NCI-H128 (cell line): ENCODE results near the gene AGAP1.

ENCODE experiments used
- DNase-seq: peaks from one replicate; lab custom pipeline; 2025; ENCODE audit not compliant: unreplicated experiment; lab: John Stamatoyannopoulos, UW

Gene AGAP1

GRCh38 chr2:236010920-236011685, 517.3 kb downstream of the AGAP1 start:
- DNase-seq, result no peak

GRCh38 chr2:236012155-236012554, 518.3 kb downstream of the AGAP1 start:
- no peak for DNase-seq

- DNase-seq, result no peak
These were observed 520.7 kb downstream of the AGAP1 start for GRCh38 chr2:236014408-236015131.

- no peak for DNase-seq
These were observed 521.3 kb downstream of the AGAP1 start for GRCh38 chr2:236015171-236015570.

GRCh38 chr2:236016496-236016895, 522.7 kb downstream of the AGAP1 start:
- DNase-seq, result no peak

- no peak for DNase-seq
These were observed 523.6 kb downstream of the AGAP1 start for GRCh38 chr2:236017446-236017845.

GRCh38 chr2:236019434-236019833, 525.6 kb downstream of the AGAP1 start:
- DNase-seq, result no peak

GRCh38 chr2:236021499-236022057, 527.7 kb downstream of the AGAP1 start:
- no peak for DNase-seq

- DNase-seq, result no peak
These were observed 528.3 kb downstream of the AGAP1 start for GRCh38 chr2:236022128-236022527.

GRCh38 chr2:236025892-236026291, 532.0 kb downstream of the AGAP1 start:
- DNase-seq, result no peak

- DNase-seq, result no peak
These were observed 533.0 kb downstream of the AGAP1 start for GRCh38 chr2:236026841-236027240.

- DNase-seq, result no peak
These were observed 534.2 kb downstream of the AGAP1 start for GRCh38 chr2:236028066-236028465.

GRCh38 chr2:236033462-236033861, 539.6 kb downstream of the AGAP1 start:
- no peak for DNase-seq

GRCh38 chr2:236034974-236035373, 541.1 kb downstream of the AGAP1 start:
- DNase-seq, result no peak

- no peak for DNase-seq
These were observed 542.2 kb downstream of the AGAP1 start for GRCh38 chr2:236036045-236036444.

GRCh38 chr2:236038096-236038495, 544.3 kb downstream of the AGAP1 start:
- DNase-seq, result no peak

- no peak for DNase-seq
These were observed 546.9 kb downstream of the AGAP1 start for GRCh38 chr2:236040600-236041328.

- DNase-seq, result no peak
These were observed 547.8 kb downstream of the AGAP1 start for GRCh38 chr2:236041616-236042015.

GRCh38 chr2:236042087-236042486, 548.2 kb downstream of the AGAP1 start:
- no peak for DNase-seq

GRCh38 chr2:236044191-236044590, 550.3 kb downstream of the AGAP1 start:
- DNase-seq, result no peak
